Activated CD4-positive, CD25-positive, alpha-beta regulatory T cell treated with anti-CD3 and anti-CD28 coated beads, Interleukin-2, amount 50 U/mL, for 72 hours (primary cell): ENCODE data around the gene BIK.
A peak's percentile ranks its signal among the peaks of the same experiment; 100 is the strongest.
"Not testable (repeated sequence)": the region's sequence is repeated elsewhere in the genome, so short reads cannot be mapped to it uniquely, and the experiment has no call there.

Source experiments
- DNase-seq: peaks from one replicate; pipeline ENCODE4 v3.0.0; 2021

The BIK gene

GRCh38 chr22:43142880-43143562 is 32.5 kb downstream of the BIK start, which contains the start of gene MCAT:
Gene MCAT, minus strand, starts transcription at chr22:43143398. Its CDS starts 50 bp downstream, at chr22:43143348.
- DNase-seq, result peak; percentile 86

DNA sequence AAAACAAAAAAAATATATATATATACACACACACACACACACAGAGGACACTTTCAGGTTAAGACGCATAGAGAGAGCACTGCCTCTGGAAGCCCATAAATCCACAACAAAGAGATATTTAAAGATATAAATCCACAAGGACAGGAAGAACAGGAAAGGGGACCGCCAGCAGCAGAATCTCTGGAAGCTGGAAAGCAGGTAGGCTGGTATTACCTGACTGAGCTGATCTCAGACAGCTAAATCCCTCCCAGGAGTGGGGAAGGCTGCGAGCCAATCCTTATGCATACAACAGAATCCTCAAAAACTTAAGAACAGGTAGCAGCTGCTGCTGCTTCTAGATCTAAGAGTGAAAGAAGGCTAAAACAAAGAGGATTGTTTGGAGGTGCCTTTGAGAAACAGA is 34.4 kb downstream of the BIK start:
- DNase-seq, result no peak

GRCh38 chr22:43145371-43145770 is 34.8 kb downstream of the BIK start:
- DNase-seq, result not testable (repeated sequence)

GRCh38 chr22:43146332-43146731 is 35.8 kb downstream of the BIK start:
- DNase-seq, result not testable (repeated sequence)

DNA sequence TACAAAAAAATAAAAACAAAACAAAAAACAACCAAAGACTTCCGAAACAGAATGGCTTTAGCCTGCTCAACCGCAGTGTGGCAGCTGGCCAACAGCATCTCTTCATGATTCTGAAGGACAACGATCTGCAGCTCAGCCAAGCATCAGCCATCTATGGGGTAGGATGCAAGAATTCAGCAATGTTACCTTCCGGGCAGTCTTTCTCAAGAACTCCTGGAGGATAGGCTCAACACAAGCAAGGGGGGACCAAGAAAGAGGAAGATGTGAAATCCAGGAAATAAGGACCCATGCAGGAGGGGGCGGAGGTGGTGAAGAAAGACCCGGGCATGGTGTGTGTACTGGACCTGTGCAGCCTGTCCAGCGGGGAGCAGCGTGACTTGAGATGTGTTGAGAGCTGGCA is 37.3 kb downstream of the BIK start:
- no peak for DNase-seq

DNA sequence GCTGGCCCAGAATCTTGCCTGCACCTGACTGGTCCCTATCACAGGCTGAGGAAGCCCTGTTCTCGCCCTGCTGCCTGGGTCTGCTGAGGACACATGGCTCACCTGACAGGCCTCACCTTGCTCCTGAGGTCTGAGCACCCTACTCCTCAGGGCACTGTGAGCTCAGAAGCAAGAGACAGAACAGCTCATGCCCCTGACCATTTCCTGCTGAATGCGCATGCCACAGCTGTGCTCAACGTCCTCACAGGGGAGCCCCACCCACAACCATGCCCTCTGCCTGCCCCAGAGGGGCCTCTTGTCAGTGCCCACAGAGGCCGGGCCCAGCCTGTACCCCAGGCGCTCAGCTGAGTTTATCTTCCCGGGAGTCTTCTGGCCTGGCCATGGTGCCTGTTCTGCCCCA is 38.0 kb downstream of the BIK start:
- no peak for DNase-seq

DNA sequence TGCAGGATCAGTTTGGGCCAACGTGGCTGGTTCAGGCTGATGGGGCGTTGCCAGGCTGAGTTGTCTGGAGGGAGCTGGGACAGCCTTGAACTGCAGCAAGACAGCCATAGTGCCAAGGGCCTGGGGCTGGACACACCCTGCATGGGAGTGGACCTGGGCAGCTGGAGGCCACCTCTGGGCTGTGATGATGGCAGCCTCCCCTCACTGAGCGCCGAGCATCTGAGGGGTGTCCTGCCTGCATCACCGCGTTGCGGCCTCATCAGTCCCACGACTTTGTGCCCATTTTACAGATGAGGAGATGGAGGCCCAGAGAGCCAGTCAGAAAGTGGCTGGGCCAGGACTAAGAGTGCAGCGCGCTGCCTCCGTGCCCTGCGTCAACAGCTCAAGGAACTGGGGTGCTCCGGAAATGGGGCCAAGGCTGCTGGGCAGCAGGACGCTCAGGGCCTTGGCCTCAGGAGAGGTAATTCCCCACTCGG is 40.2 kb downstream of the BIK start:
- no peak for DNase-seq

DNA sequence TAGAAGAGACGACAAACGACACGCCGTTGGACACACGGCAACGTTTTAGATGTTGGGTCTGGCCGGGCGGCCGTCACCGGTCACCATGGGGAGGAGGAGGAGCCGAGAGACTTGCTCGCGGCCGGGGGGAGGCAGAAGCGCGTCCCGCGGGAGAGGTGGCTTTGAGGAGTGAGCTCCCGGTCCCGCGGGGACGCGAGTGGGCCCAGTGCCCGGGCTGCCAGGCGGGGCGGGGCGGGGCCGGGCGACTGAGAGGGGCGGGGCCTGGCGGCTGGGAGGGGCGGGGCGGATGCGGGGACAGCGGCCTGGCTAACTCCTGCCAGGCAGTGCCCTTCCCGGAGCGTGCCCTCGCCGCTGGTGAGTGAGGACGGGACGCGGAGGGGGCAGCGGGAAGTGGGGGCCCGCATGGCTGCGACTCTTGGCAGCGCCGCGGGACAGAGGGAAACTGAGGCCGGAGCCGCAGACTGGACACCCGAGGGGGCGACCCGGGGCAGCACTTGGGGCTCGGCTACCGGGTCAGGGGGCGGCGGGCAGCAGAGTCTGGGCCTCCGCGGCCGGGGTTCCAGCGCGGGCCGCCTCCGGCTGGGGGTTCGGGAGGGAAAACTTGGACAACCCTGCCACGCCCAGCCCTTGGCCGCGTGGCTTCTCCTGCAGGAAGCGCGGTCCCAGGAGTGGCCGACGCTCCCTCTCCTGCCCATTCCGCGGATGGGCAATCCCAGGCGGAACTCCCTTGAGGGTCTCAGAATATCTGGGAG is 40.9 kb downstream of the BIK start, which contains the start of gene TSPO:
Gene TSPO (plus strand): TSS at position 309 of the 752 bp plus-strand sequence. CDS start 7,680 bp downstream, outside the sequence.
- DNase-seq, result peak; percentile 74

- no peak for DNase-seq
These were observed 41.4 kb downstream of the BIK start for GRCh38 chr22:43152003-43152356.

- peak; percentile 61 for DNase-seq
These were observed 42.0 kb downstream of the BIK start for GRCh38 chr22:43152357-43153071.

GRCh38 chr22:43153899-43154298 is 43.3 kb downstream of the BIK start:
- DNase-seq, result no peak

DNA sequence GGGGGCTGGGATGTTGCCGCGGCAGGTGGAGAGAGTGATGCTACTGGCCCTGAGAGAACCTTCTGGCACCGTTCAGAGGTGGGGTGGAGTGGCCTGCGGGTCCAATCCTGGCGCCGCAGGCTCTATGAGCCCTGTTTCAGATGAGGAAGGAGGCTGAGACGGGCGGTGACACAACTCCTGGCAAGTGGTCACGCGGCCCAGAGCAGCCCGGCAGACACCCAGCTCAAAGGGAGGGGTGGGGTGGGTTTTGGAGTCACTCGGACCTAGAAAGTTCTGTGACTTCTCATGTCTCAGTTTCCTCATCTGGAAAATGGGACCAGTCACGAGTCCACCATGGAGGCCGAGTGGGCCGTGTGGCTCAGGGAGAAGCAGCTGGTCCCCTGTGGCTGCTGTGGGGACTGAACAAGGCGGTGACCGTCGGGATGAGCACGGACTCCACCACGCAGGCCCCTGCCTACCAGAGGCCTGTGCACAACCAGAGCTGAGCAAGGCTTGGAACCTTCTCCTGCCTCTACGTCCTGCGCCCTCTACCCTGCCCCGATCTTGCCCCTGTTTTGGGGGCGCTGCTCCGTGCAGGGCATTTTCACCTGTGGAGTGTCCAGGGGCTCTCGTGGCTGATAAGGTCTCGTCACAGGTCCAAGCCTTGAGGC is 44.5 kb downstream of the BIK start:
- no peak for DNase-seq

GRCh38 chr22:43155789-43156188 is 45.2 kb downstream of the BIK start:
- DNase-seq, result no peak

DNA sequence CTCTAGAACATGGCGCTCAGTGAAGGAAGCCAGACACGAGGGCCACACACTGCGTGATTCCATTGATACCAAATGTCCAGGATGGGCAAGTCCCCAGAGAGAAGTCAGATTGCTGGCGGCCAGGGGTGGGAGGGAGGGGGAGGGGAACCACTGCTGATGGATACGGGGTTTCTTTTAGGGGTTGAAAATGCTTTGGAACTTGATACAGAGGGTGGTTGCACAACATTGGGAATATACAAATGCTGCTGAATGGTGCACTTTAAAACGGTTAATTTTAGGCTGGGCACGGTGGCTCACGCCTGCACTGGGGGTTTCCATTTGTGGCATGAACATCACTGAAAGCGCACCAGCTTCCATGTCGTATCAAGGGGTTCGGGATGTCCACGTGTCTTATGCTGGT is 45.9 kb downstream of the BIK start:
- no peak for DNase-seq

DNA sequence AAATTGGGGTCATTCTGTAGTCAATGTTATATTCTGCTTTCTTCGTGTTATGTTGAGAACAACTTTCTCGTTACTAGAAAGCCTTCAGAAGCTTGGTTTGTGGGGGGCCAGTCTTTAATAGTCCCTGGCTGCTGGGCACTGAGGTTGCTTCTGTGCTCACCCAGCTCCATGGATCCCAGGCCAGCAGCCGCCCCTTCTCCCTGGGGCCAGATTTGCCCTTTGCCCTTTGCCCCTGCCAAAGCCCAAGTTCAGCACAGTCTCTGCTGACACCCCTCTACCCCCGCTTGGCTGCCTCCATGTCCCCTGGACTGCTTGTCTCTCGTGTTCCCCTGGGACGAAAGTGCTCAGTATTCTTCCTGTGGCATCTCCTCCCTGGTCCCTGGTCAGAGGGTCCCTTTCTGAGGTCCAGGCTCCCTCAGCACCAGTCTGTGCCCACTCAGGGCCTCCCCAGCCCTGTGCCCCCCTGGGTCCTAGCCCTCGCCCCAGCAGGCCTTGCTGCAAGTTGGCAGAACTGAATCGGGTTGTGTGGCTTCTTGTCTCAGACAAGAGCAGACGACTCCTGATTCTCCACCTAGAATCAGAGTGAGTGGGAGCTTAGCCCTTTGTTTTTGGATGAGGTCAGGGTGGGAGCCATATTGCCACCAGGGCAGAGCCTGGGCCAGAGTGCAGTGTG is 47.5 kb downstream of the BIK start:
- DNase-seq, result no peak

GRCh38 chr22:43158778-43159483 is 48.4 kb downstream of the BIK start:
- no peak for DNase-seq

- DNase-seq, result no peak
These were observed 49.1 kb downstream of the BIK start for GRCh38 chr22:43159484-43160178.

GRCh38 chr22:43160497-43161126 is 50.1 kb downstream of the BIK start:
- DNase-seq, result no peak

DNA sequence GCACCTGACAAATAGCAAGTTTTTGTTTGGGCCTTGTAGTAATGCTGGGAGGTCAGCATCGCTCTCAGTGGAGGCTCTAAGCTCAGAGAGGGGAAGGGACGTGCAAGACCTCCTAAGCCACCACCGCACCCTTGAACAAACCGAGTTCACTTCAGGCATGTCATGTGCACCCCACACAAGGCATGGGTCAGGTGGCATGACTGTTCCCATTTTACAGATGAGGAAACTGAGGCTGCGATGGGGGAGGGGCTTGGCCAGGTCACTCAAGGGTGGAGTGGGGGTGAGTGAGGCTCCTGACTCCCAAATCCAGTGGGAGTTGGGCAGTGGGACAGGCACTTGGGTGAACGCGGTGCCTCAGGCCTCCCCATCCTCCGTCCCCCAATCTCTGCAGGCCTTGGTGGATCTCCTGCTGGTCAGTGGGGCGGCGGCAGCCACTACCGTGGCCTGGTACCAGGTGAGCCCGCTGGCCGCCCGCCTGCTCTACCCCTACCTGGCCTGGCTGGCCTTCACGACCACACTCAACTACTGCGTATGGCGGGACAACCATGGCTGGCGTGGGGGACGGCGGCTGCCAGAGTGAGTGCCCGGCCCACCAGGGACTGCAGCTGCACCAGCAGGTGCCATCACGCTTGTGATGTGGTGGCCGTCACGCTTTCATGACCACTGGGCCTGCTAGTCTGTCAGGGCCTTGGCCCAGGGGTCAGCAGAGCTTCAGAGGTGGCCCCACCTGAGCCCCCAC is 52.0 kb downstream of the BIK start:
- no peak for DNase-seq

- DNase-seq, result no peak
These were observed 52.8 kb downstream of the BIK start for GRCh38 chr22:43163241-43163795.
